Sigmoid colon (tissue), 4 donors: ENCODE measurements around the gene FGD3.

Experiments used
- CTCF ChIP-seq, 4 experiments: fragments of 450-650 bp in 3 of 4; fragments of 200-600 bp in 1 of 4; IDR thresholded peaks; one replicate each; pipeline ENCODE4 v1.5.1; 2016 to 2019; ENCODE audit warnings: antibody characterized with exemption in 4 of 4, mild to moderate bottlenecking in 3 of 4, moderate library complexity in 2 of 4
- EP300 ChIP-seq, 4 donors: sonication (generic); formaldehyde crosslinking; IDR thresholded peaks; one replicate each; pipeline ENCODE4 v1.6.1; 2017; ENCODE audit warnings: antibody characterized with exemption in 4 of 4
- POLR2A ChIP-seq, 2 donors: fragments of 450-650 bp; IDR thresholded peaks; one replicate each; pipeline ENCODE4 v1.6.1; 2016; ENCODE audit warnings: antibody characterized with exemption in 2 of 2, mild to moderate bottlenecking in 2 of 2, moderate library complexity in 2 of 2
- POLR2AphosphoS5 ChIP-seq, 4 donors: sonication (generic); formaldehyde crosslinking; IDR thresholded peaks; one replicate each; pipeline ENCODE4 v1.6.1; 2017; ENCODE audit warnings: antibody characterized with exemption in 4 of 4

- TF ChIP-seq POLR2AphosphoS5 (IDR thresholded peaks at IDR 0.05) (no peak), POLR2A (IDR thresholded peaks at IDR 0.05) (no peak), CTCF (IDR thresholded peaks at IDR 0.05) (no peak), EP300 (IDR thresholded peaks at IDR 0.05) (no peak)
Measured at GRCh38 chr9:92984976-92985375, 37.7 kb downstream of the FGD3 start.
